Raji (cell line): ENCODE results near the gene ELAPOR2.

ENCODE experiments used
- POLR2A ChIP-seq: IDR thresholded peaks from 2 replicates; pipeline ENCODE4 v1.6.1; 2011; ENCODE audit warnings: low read depth, low read length, control low read depth; ENCODE audit not compliant: insufficient read depth

Gene ELAPOR2

DNA sequence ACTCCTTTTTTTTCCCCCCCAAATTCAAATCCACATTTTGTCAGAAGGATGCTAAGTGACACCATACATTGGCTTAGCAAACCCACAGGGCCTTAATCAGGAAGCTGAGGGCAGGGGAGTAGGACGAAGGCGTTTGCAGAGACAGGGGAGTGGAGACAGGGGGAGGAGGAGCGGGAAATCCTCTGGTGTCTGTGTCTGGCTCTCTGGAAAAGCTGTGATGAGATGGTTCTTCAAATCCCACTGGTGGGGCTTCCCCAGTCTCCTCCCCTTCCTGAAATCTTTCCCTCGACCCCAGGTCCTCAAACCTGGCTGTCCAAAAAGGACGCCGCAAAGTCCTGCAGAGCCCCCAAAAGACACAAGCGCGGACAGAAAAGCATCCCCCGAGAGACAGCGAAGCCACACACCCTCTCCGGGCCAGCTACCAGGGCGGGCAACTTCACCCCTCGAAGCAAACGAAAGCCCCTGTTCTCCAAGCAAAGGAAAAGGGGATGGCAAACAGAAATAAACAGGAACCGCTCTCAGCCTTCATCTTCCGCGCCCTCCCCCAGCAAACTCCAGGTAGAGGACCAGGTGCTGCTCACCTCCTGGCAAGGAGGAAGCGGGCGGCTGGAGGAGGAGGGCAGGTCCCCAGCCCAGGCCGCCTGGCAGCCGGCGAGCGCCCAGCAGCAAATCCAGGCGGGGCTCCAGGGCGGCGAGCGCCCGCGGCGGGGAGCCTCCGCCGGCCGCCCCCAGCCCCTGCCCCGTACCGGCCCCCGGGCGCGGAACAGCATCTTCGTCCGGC is 520 bp downstream of the ELAPOR2 start:
- no peak for TF ChIP-seq POLR2A

DNA sequence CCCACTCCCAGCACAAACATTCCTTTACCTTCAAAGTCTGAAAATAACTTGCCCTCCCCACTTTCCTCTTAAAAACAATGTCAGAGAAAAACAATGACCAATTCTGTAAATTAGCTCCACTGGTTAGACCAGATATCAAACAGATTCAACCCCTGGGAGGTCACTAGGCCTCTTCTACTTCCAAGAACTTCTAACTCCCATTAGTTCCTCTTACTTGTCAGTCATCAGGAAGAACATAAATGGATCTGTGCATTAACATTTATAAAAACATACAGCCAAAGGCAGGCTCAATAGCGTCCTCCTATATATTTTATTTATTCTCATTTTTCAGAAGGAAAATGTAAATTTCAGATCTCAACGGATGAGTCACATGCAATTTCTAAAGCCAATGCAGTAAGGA is 2.2 kb downstream of the ELAPOR2 start:
- no peak for TF ChIP-seq POLR2A

DNA sequence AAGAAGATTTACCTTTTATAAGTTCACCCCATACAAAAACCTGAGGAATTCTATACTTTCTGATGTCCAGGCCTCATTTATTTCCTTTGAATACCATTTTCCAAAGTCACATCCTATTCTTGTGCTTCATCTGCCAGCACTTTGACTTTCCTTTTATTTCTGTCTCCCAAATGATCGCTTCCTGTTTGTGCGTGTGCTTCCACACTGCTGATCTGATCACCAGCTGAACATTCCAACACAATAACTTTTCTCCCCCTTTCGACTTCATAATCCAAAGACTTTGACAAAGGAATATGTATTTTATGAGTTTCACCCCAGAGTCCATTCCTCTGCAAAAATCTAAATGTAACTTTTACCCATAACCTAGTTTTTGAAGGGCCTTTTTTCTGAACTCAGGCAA is 3.1 kb downstream of the ELAPOR2 start:
- TF ChIP-seq POLR2A: no peak

DNA sequence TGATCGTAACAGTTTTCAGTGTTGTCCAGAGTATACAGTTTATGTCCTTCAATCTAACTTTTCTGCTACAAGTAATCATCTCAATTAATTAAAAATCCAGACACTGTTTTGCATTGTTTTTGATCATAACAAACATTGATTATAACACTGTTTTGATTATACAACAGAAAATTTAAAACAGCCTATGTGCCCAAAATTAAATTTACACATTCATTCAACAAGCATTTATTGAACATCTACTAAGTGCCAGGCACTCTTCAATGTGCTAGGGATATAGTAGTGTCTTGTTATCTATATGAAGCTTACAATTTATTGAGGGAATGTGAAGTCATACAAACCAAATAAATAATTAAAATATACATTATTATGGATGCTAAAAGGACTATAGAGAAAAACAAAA is 10.6 kb downstream of the ELAPOR2 start:
- TF ChIP-seq POLR2A: no peak

DNA sequence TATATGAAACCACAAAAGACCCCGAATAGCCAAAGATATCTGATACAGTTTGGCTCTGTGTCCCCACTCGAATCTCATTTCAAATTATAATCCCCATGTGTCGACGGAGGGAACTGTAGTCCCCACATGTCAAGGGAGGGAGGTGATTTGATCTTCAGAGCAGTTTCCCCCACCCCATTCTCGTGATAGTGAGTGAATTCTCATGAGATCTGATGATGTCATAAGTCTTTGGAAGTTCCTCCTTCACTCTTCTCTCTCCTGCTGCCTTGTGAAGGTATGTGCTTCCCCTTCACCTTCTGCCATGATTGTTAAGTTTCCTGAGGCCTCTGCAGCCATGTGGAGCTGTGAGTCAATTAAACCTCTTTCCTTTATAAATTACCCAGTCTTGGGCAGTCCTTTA is 13.0 kb downstream of the ELAPOR2 start:
- TF ChIP-seq POLR2A: no peak

DNA sequence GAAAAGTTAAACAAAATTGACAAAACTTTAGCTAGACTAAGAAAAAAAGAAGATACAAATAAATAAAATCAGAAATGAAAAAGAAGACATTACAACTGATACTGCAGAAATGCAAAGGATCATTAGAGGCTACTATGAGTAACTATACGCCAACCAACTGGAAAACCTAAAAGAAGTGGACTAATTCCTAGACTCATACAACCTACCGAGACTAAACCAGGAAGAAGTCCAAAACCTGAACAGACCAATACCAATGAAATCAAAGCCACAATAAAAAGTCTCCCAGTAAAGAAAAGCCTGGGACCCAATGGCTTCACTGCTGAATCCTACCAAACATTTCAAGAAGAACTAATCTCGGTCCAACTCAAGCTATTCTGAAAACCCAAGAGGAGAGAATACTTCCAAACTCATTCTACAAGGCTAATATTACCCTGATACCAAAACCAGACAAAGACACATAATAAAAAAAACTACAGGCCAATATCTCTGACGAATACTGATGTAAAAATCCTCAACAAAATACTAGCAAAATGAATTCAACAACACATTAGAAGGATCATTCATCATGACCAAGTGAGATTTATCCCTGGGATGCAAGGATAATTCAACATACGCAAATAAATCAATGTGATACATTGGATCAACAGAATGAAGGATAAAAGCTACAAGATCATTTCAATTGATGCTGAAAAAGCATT is 20.3 kb downstream of the ELAPOR2 start:
- no peak for TF ChIP-seq POLR2A

GRCh38 chr7:87036985-87037384 is 22.5 kb downstream of the ELAPOR2 start:
- no peak for TF ChIP-seq POLR2A

DNA sequence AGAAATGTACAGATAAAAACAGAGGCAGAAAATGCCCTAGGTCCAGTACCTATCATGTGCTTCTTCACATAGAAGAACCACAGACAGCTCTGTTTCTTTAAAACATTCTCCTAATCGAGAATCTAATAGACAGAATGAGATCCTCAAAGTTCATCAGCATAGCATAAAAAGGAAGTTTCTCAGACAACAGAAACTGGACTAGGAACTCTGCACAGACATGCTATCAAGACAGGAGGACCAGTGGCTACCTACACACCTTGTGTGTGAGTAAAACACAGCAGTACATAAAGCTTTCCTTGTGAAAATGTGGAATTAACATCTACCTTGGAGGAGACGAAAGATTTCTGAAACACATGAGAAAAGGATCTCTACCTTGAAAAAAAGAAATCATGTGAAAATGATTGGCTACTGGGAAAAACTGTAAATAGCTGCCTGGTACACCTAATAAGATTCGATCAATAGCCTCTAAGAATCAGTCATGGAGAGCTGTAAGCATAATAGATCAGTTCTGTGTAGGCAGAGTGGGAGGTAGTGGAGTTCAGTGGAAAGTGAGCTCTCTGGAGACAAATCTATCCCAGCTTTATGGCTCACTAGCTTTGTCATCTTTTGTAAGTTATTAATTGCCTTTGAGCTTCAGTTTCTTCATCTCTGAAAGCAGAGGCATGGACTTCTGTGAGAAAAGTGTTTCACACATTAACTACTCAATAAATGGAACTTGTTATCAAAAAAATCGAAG is 26.7 kb downstream of the ELAPOR2 start:
- no peak for TF ChIP-seq POLR2A

DNA sequence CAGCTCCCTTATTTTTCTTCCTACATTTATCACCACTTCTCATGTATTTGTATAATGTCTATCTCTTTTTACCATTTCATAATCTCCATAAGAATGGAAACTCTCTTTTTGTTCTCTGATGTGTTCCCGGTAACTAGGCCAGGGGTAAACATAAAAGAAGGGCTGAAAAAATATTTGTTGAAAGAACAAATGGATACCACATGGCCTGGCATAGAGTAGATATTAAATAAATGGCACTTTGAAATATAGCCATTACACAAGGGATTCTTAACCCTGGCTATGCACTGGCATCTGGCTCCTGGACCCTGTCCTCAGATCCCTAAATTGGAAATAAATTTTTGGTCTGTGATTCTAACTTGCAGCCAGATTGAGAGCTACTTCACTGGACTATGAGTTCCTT is 30.4 kb downstream of the ELAPOR2 start:
- no peak for TF ChIP-seq POLR2A

DNA sequence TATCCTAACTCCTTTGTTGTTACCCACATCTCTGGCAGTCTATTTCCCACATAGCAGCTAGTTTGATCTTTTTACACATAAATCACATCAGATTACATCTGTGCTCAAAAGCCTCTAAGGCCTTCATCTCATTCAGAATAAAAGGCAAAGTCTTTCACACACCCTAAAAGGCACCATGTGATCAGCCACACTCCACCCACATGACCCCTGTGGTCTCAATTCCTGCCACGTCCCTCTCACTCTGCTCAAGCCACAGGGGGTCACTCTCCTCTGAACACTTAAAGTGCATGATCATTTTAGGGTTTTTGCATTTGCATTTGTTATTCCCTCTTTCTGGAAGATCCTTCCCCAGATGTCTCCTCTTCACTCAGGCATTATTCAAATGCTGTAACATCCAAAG is 30.8 kb downstream of the ELAPOR2 start:
- TF ChIP-seq POLR2A: no peak

- no peak for TF ChIP-seq POLR2A
Observed at GRCh38 chr7:87027900-87028299, 31.6 kb downstream of the ELAPOR2 start.

DNA sequence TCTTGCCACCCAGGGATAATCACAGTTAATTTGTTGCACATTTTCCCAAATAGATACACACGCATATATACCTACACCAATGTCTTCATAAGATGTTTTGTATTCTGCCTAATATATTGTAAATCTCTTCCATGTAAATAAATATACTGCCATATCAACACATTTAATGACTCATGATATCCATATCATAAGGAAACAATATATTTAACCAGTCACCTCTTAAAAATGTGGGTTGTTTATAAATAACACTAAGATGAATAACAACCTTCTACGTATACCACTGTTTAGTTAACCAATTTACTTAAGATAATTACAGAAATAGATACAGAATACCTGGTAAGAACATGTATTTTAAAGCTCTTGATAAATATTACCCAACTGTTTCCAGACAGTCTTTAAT is 38.2 kb downstream of the ELAPOR2 start:
- no peak for TF ChIP-seq POLR2A

DNA sequence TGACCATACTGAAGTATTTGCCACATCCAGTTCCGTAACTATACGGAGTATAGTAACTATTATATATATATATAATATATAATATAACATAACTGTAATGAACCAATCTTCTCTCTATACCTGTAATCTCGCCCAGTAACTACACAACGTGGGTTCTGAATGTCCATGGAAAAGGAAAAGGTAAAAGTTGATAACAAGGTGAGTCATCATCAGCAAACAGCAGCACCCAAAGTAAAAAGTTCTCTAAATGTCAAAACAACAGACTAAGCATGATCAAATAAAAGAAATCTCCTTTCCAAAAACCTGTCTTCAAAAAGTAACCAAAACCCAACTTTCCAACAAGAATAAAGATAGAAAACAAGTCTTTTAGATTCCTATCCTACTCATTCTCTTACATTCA is 42.8 kb downstream of the ELAPOR2 start:
- TF ChIP-seq POLR2A: no peak

GRCh38 chr7:87013840-87014190 is 45.6 kb downstream of the ELAPOR2 start:
- no peak for TF ChIP-seq POLR2A

- no peak for TF ChIP-seq POLR2A
Observed at GRCh38 chr7:87013136-87013839, 46.2 kb downstream of the ELAPOR2 start.
